CD4-positive, alpha-beta T cell treated with Interleukin-21 for 1 hour (primary cell): ENCODE results near the gene FNTB.

Source experiments
- DNase-seq: peaks from one replicate; pipeline ENCODE4 v3.0.0-alpha.2; 2020

FNTB gene

DNA sequence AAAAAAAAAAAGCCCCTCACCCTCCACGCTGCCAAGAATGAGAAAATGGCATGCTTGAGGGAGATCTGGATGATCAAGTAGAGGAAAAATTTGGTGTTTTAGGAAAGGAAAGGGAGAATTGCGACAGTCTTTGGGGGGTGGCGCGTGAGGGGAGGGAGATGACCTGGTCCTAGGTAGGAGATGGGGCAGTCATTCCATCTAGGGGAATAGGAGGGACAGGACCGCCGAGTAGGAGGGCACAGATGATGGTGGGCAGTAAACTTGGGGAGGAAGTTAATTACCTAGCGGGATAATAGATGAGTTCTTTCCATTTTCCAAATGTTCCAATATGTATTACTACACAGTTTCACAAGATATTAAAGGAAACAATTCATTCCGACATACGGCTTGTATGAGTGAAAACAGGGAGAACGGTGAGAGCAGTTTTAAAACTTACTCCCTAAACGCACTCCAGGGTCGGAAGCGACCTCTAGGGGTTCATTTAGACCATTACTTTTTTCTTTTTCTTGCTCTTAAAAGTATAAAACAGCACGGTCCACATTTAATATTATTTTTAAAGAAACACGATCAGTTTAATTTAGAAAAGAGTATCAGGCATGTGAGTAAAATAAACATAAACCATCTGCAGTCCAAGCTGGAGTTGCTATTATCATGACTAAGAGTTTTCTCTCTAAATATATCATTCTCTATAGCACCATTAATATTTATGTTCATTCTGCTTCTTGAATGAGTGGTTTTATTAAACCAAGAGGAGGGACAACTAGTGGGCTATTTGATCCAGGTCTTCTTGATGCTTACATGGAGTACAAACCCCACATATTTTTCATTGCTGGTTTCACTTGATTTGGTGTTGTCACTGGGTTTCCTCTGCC is 3.0 kb upstream of the FNTB start:
- DNase-seq = peak; percentile 67

DNA sequence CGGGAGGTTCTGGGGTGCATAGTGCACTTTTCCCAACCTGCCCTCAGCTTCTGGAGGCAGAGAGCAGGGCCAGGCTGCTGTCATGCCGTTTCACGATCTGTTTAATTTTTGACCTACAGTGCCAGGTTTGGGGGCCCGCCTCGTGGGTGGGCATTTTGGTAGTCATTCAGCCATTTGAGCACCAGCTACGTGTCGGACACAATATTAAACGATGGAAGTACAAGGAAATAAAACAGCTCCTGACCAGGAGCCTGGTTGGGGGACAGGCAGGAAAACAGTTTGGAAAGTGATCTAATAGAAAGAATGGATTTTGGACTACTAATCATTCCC is 708 bp downstream of the FNTB start:
- DNase-seq = no peak

- DNase-seq = peak; percentile 42
Observed at GRCh38 chr14:64990296-64990695, 3.6 kb downstream of the FNTB start.

GRCh38 chr14:64990939-64991338 is 4.2 kb downstream of the FNTB start:
- DNase-seq = no peak

DNA sequence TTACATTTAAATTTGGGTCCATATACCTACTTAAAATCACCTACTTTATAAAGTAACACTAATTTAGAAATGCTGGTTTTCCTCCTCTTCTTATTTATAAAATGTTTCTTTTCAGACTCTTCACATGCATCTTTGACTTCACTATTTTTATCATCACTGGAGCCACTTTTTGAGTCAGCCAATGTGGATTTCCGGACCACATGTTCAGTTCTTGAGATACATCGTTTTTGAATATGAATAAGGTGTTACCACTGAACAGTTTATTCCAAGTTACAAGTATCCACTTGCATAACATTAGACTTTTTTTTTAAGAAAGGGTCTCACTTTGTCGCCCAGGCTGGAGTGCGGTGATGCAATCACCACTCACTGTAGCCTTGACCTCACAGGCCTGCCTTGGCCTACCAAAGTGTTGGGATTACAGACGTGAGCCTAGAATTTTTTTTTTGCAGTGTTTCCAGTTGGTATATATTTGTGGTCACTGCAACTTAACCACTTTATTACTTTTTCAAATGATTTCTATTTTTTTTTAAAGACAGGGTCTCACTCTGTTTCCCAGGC is 5.7 kb downstream of the FNTB start:
- no peak for DNase-seq

DNA sequence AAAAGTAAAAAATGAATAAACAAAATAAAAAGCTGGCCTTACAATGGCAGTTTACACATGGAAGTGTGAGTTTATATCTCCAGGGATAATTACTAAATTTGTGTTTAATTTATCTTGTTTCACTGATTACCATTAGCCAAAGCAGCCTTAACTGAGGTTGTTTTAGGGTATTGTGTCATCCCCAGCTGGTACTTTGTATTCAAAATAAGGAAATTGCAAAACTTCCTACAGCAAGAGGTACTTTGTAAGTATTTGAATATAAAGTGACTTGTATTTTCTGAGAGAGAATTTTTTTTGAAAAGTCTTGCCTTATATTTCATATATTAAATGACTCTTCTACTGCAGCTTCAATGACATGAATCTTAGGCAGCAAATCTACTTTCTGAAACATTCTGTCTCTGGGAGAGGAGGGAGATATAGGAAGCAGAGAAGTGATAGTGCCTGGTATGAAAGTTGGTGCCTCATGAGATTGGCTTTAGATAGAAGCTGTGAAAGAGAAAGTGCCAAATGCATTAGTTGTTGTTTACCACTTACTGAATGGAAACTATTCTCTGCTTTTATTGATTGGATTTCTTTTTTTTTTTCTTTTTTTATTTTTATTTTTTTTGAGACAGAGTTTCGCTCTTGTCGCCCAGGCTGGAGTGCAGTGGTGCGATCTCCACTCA is 6.7 kb downstream of the FNTB start:
- DNase-seq = no peak

- no peak for DNase-seq
Observed at GRCh38 chr14:64994540-64994939, 7.8 kb downstream of the FNTB start.

DNA sequence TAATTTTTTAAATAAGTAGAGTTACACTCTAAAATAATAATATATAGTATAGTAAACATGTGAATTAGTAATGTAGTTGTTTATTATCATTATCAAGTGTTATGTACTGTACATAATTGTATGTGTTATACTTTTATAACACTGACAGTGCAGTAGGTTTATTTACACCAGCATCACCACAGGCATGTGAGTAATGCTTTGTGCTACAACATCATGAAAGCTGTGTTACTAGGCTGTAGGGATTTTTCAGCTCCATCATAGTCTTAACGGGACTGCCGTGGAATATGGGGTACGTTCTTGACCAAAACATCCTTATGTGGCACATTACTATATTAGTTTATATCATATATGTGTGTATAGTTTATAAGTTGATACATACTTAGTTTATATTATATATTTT is 8.6 kb downstream of the FNTB start:
- no peak for DNase-seq

DNA sequence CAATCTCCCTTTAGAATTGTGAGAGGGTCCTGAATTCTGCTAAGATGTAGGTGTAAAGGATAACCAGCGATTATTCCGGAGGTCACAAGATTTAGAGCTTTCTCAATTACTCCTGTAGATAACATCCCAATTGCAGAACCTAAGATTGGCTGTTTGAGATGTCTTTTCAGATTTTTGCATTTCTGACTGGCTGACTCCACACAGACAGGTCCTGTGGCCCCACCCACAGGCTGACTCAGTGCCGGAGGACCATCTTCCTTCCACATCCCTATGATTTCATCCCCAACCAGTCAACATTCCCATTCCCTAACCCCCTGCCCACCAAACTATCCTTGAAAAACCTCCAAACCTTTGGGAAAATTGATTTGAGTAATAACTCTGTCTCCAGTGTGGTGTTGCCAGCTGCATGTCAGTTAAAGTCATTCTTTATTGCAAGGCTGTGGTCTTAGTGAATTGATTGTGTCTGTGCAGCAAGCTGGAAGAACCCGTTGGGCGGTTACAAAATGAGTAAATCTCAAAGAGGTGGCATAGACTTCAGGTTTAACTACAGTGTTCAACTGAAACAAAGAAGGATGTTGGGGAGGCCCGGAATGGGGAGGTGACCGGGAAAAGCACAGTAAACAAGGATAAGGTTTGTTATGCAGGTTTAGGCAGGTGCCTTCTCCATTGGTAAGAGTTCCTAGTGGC is 10.6 kb downstream of the FNTB start:
- DNase-seq = peak; percentile 21

DNA sequence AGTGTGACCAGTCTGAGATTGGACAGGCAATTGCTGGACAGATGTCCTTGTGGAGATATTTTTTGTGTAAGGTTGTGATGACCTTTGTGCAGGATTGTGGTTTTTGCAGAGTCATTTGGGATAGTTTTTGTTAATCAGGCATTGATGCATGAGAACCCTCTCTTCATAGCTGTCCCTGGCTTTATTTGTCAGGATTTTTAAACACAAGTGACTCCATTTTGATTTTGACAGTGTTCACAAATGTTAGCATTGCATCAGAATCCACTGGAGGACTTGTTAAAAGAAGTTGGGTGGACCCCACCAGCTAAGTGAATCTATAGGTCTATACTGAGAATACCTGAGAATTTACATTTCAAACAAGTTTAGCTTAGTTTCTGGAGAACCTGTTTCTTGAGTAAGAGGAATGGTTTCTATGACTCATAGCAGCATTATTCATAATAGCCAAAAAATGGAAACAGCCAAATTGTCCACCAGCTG is 11.8 kb downstream of the FNTB start:
- DNase-seq = no peak

- no peak for DNase-seq
Observed at GRCh38 chr14:65000898-65001591, 14.3 kb downstream of the FNTB start.

GRCh38 chr14:65001723-65002122 is 15.0 kb downstream of the FNTB start:
- DNase-seq = no peak

GRCh38 chr14:65002586-65003210 is 16.0 kb downstream of the FNTB start:
- DNase-seq = no peak

DNA sequence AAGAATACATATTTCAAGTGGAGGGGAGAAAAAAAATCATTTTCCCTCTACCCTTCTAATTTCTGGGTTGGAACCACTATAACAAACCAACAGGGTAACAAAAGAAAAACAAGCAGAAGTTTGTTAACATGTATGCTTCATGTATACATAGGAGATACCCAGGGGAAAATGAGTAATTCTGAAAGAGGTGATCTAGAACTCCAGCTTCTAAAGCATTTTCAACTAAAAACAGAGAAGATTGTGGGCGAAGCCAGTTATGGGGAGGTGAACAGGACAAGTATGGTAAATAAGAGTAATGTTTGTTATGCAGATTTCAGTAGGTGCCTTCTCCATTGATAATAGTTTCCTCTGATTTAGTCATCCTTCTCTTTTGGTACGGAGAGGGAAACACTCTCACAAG is 16.7 kb downstream of the FNTB start:
- no peak for DNase-seq

DNA sequence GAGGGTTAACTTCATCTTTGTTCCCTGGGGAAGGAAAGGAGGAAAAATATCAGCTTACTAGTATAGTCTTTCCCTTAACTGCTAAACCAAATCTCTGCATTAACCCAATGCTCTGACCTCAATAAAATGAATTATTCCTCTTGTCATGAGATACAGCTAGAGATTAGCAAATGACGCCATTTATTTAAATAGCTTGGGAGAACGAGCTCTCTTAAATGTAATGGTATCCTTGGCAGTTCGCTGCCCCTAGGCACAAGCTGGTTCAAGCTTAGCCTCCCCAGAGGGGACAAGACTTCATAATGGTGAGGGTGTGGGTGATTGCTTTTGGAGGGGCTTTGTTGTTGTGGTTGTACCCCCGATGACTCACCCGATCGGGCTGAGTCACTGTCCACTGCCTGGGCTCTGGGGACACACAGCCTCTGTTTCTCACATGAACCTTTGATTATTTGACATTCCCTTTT is 19.6 kb downstream of the FNTB start:
- DNase-seq = no peak

DNA sequence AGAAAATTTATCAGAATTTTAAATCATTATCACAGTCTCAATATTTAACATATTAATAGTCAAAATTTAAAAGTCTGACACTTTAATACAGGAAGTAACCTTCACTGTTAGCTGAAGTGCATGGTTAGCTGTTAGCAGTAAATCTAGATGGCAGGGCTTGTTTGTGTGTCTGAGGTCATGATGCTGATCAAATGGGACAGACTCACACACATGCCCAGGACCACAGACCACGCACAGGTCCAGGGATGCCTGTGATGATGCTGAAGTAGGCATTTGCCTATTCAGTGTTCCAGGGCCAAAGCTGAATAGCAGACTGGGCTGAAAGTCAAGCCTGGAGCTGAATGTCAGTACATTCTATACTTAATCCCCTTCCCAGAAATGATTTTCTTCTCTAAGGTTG is 20.5 kb downstream of the FNTB start:
- DNase-seq = no peak

GRCh38 chr14:65010211-65010931 is 23.7 kb downstream of the FNTB start:
- DNase-seq = no peak

DNA sequence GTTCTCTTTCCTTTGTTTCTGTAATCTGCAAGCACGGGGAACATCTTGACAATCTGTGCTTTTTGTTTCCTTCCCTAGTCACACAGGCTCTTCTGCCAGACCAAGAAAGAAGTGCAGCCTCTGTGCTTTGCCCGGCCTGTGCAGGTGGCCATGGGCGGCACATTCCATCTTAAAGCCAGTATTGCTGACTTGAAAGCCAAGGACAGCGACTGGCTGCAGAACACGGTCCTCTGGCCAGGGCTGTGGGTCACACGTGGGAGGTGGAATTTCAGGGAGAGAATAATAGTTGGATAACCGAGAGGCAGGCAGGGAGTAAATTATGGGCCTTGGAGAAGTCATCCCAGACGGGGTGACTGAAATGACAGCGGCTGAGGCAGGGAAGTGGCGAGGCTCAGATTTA is 24.8 kb downstream of the FNTB start:
- no peak for DNase-seq

GRCh38 chr14:65012353-65012752 is 25.7 kb downstream of the FNTB start:
- DNase-seq = no peak

- no peak for DNase-seq
Observed at GRCh38 chr14:65015391-65015790, 28.7 kb downstream of the FNTB start.

GRCh38 chr14:65016471-65016870 is 29.8 kb downstream of the FNTB start:
- no peak for DNase-seq
